SK-N-MC (cell line): ENCODE data around the gene AHRR.

Experiments used
- EZH2 ChIP-seq: fragments of 200-600 bp; sonication (generic); IDR thresholded peaks from one replicate; pipeline ENCODE4 v1.6.1; 2017; ENCODE audit warnings: antibody characterized with exemption
- FOXP2 ChIP-seq: optimal IDR thresholded peaks from 2 replicates; pipeline ENCODE3; 2011; ENCODE audit warnings: mild to moderate bottlenecking, moderate library complexity; ENCODE audit not compliant: insufficient read depth; ENCODE audit errors: extremely low read length, control extremely low read depth
- POLR2AphosphoS5 ChIP-seq: IDR thresholded peaks from 2 replicates; pipeline ENCODE4 v1.6.1; 2012; ENCODE audit warnings: mild to moderate bottlenecking, low read depth, low read length, borderline replicate concordance

- TF ChIP-seq EZH2 (no peak), POLR2AphosphoS5 (no peak), FOXP2 (no peak)
Observed at GRCh38 chr5:305050-305449, 16.5 kb upstream of the AHRR start.
